HG02884 (cell line): ENCODE data around the gene FAM107A.
"Not testable (repeated sequence)": the region's sequence is repeated elsewhere in the genome, so short reads cannot be mapped to it uniquely, and the experiment has no call there.

Source experiments
- ATAC-seq: cut with Tn5 transposase; IDR thresholded peaks from one replicate; pipeline ENCODE4 v1.9.1; 2021; ENCODE audit warnings: mild to moderate bottlenecking, moderate library complexity; ENCODE audit not compliant: unreplicated experiment

FAM107A gene

DNA sequence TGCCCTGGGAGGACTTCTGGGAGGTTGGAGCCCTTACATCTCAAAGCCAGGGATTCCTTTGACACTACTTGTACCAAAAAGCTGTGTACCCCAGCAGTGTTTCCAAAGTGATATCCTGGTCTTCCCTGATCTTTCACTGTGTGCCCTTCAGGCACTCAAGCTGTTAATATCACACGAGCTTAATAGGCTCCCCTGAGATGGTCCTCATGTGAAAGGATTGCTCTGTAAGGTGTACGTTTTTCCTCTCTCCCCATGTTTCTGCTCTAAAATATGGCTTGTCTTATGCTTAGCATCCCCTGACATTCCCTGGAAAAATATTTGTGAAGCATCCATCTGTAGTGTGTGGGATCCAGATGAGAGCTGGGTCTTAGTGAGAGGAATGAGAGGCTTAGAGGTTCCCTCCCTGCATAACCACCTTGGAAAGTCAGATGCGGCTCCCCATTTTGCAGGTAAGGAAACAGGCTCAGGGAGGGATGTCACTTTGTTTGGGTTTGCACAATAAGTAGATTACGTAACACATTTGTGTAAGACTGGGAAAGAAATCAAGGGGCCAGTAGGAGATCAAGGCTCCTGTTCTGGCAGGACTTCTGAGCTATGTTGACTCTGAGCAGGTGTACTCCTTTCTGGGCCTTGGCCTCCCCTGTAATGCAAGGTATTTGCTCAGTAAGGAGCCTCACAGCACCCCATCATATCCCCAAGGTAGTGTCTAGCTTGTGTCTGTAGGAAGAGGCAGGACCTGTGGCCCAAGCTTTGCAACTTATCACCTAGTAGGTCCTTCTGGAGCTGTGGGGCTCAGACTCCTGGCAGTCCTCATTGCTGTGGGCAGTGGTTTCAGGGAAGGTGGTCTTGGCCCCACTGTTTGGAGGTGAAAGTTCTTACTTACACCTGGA, 39.5 kb downstream of the FAM107A start:
- no peak for ATAC-seq

DNA sequence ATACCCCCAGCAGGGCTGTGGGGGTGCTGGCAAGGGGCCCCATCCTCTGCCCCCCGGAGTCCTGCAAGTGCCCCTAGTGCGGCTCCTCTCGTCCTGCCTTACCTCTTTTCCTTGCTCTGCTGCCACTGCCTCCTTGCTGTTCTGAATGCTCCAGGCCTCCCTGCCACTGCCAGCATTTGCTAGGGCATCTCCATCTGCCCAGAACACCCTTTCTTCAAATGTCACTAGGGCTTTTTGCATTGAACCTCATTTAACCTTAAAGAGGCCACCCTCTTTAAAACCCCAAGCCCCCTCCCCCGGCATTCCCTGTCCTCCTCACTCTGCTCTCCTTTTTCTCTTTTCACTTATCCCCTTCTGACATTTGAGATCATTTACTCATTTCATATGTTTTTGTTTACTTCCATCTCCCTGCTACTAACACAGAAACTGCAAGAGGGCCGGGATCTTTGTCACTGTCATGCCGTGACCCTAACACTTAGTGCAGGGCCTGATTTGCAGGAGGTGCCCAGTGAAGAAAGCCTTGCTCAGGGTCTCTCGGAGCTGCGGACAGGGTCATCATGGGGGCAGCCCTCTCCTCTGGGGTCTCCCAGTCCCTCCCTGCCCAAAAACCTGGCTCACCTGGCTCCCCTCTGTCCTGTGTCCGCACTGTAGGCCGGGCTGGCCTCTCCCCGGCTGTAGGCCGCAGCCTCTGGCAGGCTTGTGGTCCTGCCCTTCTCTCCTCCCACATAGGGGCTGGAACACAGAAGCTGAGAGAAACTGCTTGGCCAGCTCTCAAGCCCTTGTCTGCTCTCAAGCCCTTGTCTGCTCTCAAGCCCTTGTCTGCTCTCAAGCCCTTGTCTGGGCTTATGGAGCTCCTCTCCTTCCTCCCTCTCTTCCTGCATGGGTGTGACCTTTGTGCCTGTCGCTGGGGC, 40.4 kb downstream of the FAM107A start, which contains the start of gene ACOX2:
ACOX2 (minus strand) TSS at position 690 of the 911 bp plus-strand sequence. CDS start 2,084 bp downstream, outside the sequence.
- no peak for ATAC-seq

DNA sequence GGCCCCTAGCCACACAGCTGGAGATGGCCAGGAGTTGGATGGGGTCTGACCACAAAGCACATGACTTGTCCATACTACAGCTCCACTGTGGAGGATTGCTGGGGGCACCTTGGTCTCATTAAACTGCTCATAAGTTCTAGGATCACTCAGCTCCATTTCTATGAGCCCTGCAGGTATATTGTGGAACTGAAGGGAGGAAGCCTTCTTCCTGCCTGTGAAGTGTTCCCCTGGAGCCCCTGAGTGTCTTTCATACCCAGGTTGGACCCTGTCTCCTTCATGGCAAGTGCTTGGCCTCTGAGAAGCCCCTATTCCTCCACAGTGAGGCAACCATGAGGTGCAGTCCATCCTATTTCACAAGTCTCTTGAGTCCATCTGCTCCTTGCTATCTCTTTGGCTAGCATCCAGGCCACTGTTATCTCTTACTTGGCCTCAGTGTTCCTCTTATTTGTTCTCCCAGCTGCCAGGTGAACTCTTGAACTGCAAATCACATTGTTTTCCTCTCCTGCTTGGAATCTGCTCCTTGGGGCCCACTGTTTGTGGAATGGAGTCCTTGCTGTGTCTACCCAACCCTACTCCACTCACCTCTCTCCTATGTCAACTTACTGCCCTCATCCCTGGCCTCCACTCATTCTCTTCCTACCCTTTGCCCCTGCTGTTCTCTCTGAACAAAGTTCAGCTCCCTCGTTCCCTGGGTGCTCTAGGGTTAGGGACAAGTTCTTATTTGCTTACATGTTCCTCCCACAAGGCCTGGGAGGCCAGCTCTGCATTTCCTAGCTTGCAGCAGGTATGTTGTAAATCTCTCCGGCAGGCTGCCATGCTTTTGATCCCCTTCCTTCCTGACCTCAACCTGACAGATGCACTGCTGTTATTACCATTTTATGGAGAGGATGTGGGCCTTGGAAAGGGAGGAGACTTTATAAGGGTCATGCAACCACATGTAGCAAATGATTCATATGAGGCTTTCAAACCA, 41.4 kb downstream of the FAM107A start:
- ATAC-seq = no peak

DNA sequence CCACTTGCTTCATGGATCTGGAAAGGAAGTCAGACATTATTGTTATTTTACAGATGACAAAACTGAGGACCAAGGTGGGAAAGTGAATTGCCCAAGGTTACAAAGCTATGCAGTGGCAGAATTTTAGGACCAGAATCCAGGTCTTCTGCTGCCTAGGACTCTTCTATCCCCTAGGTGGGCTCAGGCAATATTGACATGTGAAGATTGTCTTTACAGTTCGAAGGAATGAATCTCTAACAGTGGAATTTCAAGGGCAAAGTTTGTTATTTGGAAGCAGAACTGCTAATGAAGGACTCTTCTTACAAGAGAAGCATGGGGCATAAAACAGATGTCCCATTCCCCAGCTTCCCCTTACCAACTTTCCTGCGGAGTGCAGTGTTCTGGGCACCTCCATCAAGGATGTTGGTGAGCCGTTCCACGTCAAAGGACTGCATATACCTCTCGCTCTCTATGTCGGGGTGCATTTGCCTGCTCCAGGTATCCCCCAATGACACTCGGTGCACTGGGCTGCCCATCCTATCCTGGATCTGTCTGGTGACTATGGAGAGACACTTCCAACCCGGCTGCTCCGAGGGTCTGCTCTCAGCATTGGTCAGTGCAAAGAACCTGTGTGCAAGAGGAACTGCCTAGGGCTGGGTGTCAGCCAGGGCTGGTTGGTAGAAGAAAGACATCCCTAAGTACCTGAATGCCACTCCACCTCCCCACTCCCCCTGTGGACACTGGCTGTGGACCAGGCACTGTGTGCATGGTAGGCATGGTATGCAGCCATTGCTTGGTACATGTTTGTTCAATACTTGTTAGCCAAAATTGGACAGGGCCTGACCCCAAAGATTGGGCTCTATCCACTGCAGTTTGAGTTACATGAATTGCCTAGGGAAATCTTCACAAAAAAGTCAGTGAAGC, 42.3 kb downstream of the FAM107A start:
- ATAC-seq = no peak

DNA sequence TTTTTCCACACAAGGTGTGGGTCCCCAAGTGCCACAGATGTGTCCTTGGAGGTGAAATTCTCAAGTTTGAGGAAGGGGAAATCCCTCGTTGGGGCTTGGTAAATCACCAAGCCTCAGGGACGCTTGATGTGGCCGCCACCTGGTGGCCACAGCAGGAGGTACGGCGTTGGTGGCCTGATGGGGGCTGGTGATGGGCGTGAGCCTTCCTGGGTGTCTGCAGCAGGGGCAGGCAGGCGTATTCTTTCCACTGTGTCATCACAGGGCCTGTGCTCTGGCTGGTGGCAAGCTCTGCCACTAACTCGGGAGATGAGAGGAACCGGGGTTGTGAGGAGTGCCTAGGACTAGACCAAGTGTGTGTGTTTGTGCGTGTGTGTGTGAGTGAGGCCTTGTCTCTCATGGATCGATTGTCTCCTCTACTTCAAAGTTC, 44.4 kb downstream of the FAM107A start:
- peak; percentile 91 for ATAC-seq

DNA sequence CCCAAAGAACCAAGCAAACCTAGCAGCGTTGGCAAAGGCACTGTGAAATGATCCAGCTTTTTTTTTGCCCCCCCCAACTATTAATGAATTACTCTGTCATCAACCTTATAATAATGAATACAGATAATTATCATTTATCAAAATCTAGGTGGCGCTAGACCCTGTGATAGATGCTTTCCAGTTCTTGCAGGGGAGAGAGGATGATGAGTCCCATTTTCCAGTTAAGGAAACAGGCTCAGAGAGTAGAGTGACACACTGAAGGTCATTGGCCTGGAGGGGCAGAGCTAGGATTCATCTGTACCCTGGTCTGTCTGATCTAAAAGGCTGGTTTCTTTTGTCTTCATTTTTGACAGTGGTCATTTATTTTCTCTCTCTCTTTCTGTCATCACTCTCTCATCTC, 45.2 kb downstream of the FAM107A start:
- ATAC-seq = no peak

DNA sequence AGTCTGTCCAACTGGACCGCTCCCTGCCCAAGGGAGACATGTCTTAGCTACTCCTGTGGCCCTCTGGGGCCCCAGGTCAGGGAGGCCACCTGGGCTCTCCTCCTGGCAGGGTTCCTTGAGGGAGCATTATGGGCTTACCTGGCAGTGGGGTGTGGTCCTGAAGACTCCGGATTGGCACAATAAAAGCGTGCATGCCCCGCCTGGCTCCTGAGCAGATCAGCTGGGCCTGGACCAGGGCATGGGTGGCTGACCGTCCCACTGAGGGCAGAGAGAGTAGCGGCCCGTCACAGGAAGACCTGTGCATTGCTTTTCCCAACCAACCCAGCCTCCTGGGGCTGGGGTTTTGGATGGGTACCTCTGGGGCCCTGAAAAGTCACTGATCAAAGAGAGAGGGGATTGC, 45.6 kb downstream of the FAM107A start:
- no peak for ATAC-seq

DNA sequence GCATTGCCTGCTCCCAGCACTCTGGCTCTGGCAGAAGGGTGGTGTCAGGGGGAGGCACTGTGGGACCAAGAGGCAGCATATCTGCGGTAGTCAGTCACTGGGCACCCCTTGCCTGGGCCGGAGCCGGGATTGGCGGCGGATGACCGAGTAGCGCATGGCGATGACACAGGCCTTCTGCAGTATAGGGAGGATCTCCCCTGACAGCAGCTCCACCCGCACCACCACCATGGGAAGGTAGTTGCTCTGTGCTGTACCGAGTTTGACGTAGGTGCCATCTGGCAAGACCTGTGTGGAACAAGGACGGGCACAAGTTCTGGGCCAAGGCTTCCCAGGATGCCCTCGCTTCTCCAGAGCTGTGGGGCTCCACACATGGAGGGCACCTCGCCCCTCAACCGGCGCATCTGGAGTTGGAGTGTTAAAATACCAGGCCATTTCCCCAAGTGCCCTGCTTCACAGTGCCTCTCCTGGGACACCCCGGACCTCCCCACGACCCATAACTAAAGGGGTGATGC, 46.8 kb downstream of the FAM107A start:
- no peak for ATAC-seq

DNA sequence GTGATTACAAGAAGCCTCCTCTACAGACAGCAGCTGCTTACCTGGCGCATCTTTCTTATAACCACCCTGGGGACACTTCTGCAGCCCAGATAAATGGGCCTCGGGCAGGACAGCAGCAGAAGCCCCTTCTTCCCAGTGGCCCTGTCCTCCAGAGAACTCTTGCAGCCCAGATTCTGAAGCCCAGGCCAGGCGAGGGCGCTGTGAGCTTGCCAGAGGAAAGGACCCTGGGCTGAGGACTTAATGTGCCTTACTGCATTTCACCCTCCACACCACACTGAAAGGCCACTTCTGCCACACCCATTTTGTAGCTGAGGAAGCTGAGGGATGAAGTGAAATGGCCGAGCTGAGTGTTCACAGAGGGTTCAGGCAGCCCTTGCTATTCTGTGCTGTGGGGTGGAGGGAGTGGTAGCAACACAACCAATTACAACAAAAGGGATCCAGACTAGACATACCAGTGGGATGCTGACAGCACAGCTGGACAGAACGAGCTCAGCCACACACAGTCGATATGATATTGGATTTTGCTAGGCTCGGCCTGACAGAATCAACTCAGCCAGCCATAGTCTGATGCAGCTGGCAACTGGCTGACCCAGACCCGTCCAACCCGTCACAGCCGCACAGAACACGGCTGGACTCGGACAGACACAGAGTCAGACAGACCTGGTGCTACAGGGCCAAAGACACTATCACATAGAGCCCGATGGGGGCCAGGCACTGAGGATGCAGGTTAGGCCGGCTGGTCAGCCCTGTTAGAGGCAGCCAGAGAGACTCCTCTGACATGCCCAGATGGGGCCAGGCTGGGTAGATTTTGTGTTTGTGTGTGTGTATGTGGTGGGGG, 47.5 kb downstream of the FAM107A start:
- no peak for ATAC-seq

DNA sequence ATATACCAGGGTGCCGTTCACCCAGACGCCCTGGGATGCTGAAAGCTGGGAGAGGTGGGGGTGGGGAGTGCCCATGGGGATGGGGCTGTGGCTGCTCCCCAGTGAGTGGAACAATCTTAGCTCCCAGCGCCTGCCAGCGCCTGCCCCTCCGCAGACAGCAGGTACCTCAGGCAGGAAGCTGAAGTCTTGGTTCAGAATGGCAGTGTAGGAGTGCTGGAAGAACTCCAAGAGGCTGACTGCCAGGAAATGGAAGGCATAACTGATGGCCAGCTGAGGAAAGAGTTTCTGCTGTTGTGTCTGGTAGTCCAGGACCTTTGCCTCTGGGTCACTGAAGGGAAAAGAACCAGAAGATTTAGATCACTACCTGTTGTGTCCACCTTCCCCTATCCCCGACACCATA, 48.6 kb downstream of the FAM107A start:
- no peak for ATAC-seq

DNA sequence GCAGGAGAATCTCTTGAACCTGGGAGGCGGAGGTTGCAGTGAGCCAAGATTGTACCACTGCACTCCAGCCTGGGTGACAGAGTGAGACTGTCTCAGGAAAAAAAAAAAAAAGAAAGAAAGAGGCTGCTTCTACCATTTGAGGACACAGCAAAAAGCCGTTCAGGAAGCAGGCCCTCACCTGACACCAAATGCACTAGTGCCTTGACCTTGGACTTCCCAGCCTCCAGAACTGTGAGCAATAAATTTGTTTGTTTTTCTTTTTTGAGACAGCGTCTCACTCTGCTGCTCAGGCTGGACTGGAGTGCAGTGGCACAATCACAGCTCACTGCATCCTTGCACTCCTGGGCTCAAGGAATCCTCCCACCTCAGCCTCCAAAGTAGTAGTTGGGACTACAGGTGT, 49.8 kb downstream of the FAM107A start:
- ATAC-seq = not testable (repeated sequence)

DNA sequence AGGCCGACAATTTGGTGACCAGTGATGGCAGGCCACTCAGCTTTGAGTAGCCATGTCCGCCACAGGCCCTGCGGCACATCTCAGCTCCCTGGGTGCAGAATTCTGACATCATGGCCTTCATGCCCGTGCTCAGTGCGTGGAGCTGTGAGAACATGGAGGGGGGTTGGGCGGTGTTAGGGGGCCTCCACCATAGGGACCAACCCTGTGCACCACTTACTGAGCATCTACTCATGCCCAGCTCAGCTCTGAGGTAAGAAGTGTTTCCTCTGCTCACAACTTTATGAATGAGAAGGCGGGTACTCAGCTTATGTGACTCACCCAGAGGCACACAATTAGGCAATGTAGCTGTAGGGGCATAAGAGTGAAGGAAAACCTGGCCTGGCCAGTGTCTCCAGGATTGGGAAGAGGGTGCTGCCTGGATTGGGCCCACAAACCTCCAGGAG, 50.7 kb downstream of the FAM107A start:
- ATAC-seq = no peak

DNA sequence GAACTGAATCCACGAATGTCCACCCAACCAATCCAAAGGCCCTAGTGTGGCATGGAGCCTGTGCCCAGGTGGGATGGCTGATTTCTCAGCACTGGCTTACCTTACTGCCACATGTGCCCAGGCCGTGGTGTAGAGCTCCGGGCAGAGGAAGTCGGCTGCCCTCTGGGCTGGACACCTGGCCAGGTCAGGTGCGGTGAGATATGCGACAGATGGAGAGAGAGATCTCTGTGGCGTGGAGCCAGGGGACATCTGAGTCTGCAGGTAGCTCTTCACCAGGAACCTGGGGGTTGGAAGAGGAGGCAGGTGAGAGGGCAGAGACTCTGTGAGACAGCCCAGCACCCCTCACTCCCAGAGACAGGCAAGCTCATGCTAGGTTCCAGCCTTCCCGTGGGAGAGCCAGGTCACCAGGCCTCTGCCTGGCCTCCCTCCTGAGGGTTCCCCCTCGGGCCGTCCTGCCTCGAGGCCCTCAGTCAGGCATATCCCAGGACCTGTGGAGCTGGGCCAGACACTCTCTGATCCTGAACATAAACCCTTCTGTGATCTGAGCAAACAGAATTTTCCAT, 52.8 kb downstream of the FAM107A start:
- no peak for ATAC-seq

DNA sequence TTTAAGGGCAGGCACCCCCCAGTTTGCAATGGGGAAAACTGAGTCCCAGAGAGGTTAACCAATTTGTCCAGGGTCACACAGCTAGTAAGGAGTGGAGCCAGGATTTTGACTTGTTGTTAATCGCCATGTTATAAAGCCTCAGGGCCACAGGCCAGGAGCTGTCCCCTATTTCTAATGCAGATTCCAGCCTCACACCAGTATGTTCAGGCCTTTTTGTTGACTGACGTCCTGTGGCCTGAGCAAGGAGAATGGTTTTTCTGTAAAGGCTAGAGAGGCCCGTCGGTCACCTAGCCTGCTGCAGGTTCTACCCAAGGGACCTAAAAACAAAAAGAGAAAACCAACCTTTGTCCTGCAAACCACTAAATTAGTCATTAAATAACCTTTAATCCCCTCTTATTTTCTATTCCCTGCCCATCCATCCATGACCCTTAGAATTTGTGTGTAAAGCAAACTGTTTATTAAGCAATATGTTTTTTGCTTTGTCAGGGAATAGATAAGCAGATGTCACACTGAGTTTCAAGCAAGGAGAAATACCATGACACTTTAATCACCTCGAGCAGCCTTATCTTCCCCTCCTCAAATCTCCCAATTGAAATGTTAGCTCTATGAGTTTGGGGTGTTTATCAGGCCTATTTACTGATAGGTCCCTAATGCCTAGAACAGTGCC, 54.3 kb downstream of the FAM107A start:
- no peak for ATAC-seq

DNA sequence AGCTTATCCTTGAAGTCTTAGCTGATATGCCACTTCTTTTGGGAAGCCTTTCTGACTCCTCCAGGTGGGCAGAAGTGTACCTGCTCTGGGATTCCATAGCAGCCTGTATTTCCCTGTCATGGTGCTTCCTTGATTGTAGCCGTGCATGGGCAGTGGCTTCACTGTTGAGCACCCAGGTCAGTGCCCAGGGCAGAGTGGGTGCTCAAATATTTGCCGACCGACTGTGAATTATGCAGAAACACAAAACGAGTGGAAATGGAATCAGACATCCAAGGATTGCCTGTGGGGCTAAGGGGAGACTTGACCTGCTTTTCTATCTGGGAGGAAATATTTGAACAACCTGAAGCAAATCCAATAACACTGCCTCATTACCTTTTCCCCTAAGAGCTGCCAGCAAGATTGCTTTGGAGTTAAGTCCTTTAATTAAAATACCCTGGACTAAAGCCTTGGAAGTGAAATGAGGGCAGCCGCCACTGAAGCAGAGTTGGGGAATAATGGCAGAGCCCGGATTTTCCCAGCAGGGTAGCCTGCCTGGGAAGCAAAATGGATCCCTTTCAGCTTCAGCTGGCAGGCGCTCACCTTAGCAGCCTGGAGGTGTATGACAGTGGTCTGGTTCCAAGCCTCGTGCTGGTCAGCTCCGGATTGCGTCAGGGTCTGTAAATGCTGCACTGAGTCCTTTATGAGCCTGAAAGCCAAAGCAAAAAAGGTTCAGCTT, 55.1 kb downstream of the FAM107A start:
- ATAC-seq = no peak

DNA sequence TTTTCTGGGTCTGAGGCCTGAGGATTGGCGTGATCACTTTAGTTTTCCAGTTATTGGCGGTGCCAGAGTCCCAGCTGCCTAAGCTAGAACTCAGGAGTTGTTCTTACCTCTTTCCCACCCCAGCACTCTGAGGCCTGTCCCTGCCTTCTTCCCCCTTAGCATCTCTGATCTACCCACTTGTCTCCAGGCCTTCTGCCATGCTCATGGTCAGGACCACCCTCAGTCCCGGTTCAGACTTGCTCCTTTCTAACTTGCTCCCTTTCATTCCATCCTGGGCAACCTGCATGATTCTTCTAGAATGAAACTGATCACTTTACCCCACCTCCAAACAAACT, 55.9 kb downstream of the FAM107A start:
- ATAC-seq = no peak
